ENCODE results near the gene ANKRD63. TPM values are rescaled to one million over a fixed set of nuclear protein-coding genes. Genes with fewer than 3 reads are reported as not detected.

The ANKRD63 gene
- total and polyA plus RNA-seq, 2 of the 8 experiments (the other 6 are each of a cell fraction or from before 2014, with no cell fraction given): 0.18 to 0.26 TPM

- TF ChIP-seq ATF3 (IDR thresholded peaks at IDR 0.05; ENCODE audit: insufficient read depth, low read depth, low read length): no peak
- no peak for TF ChIP-seq MAX (IDR thresholded peaks at IDR 0.05)
- TF ChIP-seq SP2 (IDR thresholded peaks at IDR 0.05; ENCODE audit: low read length): no peak
- no peak for TF ChIP-seq CHD1 (IDR thresholded peaks at IDR 0.05; ENCODE audit: low read depth, low read length)
- no peak for TF ChIP-seq ASH2L (IDR thresholded peaks at IDR 0.05; ENCODE audit: low read length)
- TF ChIP-seq, protein P1, sequence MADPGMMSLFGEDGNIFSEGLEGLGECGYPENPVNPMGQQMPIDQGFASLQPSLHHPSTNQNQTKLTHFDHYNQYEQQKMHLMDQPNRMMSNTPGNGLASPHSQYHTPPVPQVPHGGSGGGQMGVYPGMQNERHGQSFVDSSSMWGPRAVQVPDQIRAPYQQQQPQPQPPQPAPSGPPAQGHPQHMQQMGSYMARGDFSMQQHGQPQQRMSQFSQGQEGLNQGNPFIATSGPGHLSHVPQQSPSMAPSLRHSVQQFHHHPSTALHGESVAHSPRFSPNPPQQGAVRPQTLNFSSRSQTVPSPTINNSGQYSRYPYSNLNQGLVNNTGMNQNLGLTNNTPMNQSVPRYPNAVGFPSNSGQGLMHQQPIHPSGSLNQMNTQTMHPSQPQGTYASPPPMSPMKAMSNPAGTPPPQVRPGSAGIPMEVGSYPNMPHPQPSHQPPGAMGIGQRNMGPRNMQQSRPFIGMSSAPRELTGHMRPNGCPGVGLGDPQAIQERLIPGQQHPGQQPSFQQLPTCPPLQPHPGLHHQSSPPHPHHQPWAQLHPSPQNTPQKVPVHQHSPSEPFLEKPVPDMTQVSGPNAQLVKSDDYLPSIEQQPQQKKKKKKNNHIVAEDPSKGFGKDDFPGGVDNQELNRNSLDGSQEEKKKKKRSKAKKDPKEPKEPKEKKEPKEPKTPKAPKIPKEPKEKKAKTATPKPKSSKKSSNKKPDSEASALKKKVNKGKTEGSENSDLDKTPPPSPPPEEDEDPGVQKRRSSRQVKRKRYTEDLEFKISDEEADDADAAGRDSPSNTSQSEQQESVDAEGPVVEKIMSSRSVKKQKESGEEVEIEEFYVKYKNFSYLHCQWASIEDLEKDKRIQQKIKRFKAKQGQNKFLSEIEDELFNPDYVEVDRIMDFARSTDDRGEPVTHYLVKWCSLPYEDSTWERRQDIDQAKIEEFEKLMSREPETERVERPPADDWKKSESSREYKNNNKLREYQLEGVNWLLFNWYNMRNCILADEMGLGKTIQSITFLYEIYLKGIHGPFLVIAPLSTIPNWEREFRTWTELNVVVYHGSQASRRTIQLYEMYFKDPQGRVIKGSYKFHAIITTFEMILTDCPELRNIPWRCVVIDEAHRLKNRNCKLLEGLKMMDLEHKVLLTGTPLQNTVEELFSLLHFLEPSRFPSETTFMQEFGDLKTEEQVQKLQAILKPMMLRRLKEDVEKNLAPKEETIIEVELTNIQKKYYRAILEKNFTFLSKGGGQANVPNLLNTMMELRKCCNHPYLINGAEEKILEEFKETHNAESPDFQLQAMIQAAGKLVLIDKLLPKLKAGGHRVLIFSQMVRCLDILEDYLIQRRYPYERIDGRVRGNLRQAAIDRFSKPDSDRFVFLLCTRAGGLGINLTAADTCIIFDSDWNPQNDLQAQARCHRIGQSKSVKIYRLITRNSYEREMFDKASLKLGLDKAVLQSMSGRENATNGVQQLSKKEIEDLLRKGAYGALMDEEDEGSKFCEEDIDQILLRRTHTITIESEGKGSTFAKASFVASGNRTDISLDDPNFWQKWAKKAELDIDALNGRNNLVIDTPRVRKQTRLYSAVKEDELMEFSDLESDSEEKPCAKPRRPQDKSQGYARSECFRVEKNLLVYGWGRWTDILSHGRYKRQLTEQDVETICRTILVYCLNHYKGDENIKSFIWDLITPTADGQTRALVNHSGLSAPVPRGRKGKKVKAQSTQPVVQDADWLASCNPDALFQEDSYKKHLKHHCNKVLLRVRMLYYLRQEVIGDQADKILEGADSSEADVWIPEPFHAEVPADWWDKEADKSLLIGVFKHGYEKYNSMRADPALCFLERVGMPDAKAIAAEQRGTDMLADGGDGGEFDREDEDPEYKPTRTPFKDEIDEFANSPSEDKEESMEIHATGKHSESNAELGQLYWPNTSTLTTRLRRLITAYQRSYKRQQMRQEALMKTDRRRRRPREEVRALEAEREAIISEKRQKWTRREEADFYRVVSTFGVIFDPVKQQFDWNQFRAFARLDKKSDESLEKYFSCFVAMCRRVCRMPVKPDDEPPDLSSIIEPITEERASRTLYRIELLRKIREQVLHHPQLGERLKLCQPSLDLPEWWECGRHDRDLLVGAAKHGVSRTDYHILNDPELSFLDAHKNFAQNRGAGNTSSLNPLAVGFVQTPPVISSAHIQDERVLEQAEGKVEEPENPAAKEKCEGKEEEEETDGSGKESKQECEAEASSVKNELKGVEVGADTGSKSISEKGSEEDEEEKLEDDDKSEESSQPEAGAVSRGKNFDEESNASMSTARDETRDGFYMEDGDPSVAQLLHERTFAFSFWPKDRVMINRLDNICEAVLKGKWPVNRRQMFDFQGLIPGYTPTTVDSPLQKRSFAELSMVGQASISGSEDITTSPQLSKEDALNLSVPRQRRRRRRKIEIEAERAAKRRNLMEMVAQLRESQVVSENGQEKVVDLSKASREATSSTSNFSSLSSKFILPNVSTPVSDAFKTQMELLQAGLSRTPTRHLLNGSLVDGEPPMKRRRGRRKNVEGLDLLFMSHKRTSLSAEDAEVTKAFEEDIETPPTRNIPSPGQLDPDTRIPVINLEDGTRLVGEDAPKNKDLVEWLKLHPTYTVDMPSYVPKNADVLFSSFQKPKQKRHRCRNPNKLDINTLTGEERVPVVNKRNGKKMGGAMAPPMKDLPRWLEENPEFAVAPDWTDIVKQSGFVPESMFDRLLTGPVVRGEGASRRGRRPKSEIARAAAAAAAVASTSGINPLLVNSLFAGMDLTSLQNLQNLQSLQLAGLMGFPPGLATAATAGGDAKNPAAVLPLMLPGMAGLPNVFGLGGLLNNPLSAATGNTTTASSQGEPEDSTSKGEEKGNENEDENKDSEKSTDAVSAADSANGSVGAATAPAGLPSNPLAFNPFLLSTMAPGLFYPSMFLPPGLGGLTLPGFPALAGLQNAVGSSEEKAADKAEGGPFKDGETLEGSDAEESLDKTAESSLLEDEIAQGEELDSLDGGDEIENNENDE (IDR thresholded peaks at IDR 0.05; ENCODE audit: insufficient replicate concordance, low read length): no peak
Observed at GRCh38 chr15:40242213-40242599, 40.7 kb downstream of the ANKRD63 start (continued).

All from H1 (cell line).